NCI-H2227 treated with DMSO at 0.1 percent for 48 hours (cell line): ENCODE measurements around the gene COL4A6.

Source experiments
- DNase-seq: peaks from one replicate; lab custom pipeline; 2025; lab: John Stamatoyannopoulos, UW

COL4A6 gene

GRCh38 chrX:108331126-108331909 lies 106.9 kb downstream of the COL4A6 start:
- DNase-seq = no peak

GRCh38 chrX:108323751-108324150 lies 114.5 kb downstream of the COL4A6 start:
- DNase-seq = no peak

- no peak for DNase-seq
These were observed 116.0 kb downstream of the COL4A6 start for GRCh38 chrX:108322234-108322633.

GRCh38 chrX:108316456-108316855 lies 121.8 kb downstream of the COL4A6 start:
- no peak for DNase-seq

GRCh38 chrX:108313669-108314068 lies 124.6 kb downstream of the COL4A6 start:
- DNase-seq = no peak

- no peak for DNase-seq
These were observed 125.3 kb downstream of the COL4A6 start for GRCh38 chrX:108312957-108313356.

GRCh38 chrX:108312011-108312410 lies 126.2 kb downstream of the COL4A6 start:
- no peak for DNase-seq

- no peak for DNase-seq
These were observed 127.7 kb downstream of the COL4A6 start for GRCh38 chrX:108310506-108310905.

- no peak for DNase-seq
These were observed 129.1 kb downstream of the COL4A6 start for GRCh38 chrX:108309144-108309543.

DNA sequence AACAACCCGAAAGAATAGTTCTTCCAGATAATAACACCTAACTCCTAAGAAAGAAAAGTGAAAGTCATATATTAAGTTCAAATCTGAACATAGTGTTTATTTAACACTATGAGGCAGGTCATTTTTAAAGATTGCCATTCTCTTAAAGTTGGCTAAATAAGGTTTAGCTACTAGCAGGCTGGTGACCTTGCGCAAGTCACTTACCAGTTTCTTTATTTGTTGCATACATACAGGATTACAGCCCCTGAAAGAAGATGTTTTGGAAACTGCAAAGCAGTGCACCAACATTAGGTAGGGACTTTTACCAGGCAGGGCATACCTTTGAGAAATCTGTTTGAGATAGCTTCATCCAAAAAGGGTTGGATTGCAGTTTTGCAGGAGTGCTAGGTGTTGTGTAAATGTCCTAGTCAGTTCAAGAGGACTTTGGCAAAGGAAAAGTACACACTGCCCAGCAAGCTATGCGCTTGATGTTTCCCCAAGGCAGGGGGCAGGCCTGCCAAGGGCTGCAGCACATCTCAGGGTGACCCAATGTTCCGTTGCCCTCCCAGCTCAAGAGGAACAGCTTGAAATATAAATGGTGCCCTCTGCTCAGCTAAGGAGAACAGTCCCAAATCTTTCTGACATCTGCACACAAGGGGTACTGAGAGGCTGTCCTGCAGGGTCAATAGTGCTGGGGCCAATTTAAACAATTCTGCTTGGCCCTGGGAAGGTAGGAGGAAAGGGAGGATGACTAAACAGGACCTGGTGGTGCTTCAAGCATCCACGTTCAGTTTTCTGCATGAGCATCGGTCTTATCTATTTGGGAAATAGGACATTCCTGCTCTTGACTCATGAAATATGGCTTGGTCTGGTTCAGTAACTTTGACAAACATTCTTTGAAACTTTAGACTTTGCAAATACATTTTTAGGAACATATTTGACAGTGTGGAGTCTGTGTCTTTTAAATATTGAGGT lies 130.8 kb downstream of the COL4A6 start:
- no peak for DNase-seq

GRCh38 chrX:108306086-108306485 lies 132.1 kb downstream of the COL4A6 start:
- DNase-seq = no peak

DNA sequence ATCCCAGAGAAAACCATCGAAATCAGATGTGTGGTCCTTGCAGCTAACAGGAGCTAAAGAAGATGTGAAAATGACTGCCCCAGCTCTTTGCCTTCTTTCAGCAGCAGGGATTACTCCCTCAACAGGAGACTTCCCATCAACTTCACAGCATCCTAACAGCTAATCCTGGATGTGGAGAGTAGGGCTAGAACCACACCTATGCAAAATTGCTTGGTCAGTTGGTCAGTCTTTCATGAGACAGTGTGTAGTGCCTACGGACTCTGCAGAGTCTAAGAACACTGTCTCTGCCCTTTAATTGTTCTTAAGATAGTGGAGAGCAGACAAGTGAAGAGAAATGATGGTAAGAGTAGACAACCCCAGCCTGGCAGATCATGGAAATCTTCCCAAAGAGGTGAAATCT lies 133.5 kb downstream of the COL4A6 start:
- no peak for DNase-seq

DNA sequence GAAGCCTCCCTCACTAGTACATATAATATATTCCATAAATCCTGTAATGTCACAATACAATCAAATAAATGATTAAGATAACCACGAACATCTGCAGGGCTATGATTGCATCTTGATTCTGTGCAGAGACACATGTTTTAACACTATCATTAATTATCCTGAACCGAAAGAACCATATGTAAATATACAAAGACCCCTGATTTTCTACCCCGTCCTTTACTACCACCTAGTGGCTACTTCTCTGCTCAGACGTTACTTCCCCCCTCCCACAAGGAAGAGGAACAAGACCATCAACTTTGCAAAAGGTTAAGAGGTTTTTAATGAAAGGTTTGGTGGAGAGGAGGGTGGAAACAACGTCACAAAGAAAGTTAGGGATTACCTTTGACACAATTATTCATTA lies 134.0 kb downstream of the COL4A6 start:
- peak; percentile 22 for DNase-seq

- no peak for DNase-seq
These were observed 134.5 kb downstream of the COL4A6 start for GRCh38 chrX:108303682-108304081.

GRCh38 chrX:108299704-108300103 lies 138.5 kb downstream of the COL4A6 start:
- no peak for DNase-seq

GRCh38 chrX:108299101-108299591 lies 139.1 kb downstream of the COL4A6 start:
- DNase-seq = no peak

DNA sequence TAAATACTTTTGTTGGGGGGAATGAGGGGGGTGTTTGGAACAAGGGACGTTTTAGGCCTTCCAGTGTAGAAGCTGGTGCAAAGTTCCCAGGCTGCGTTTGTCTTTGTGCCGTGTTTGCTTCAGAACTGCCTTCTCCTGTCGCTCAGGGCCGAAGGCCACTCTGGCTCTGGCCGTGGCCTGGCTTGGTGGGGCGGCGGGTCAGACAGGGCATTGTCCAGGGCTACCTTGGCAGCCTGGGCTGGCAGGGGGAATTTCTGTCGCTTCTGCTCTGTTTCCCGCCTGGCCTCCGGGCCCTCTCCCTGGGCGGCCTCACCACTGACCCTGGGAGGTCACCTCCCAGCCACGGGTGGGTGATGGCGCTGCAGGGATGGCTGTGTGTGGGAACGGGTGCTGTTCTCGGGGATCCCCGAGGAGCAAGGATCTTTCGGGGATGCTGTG lies 140.0 kb downstream of the COL4A6 start:
- DNase-seq = no peak

DNA sequence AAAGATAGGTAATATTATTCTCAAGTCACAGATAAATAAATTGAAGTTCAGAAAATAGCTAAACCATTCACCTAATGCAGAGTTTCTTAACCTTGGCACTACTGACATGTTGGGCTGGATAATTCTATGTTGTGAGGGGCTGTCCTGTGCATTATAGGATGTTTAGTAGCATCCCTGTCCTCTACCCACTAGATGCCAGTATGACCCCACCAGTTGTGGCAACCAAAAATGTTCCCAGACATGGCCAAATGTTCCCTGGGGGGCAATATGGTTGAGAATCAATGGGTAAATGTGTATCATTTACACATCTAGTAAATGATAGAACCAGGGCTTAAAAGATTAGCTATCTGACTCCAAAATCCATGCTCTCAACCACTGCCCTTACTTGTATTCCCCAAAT lies 140.9 kb downstream of the COL4A6 start:
- DNase-seq = no peak

DNA sequence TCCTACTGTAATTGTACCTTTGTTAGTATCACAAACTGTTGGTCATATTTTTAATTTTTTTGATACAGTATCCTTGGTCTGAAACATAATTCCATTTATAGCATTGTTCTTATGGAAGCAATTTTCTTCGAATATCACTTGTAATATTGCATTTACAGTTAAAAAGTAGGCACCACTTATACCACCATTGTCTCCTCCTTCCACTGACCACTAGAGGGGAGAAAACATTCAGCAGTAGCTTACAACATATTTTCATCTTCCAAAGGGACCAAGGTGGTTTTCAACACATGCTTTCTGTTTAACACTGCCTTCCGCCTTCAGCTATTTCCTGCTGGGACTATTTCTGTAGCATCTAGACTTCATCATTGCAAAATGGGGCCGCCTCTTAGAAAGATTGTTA lies 146.2 kb downstream of the COL4A6 start:
- DNase-seq = no peak

- no peak for DNase-seq
These were observed 152.3 kb downstream of the COL4A6 start for GRCh38 chrX:108285918-108286317.

- DNase-seq = peak; percentile 24
These were observed 152.9 kb downstream of the COL4A6 start for GRCh38 chrX:108285356-108285755.

DNA sequence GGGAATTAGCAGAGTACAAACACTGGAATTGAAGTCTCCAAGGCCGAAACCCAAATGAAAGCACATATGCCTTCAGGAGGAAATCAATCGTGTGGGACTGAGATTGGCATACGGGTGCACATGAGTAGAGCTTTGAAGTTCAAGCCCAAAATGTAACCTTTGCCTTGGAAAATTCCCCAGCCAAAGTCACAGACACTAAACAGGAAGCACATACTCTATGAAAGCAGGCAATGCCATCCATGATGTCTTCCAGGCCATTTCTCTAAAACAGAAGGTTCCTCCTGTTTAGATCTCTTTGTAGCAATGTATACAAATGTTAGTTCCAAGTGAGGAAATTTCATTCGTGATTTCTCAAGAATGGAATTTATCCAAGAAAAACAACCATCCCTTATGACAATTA lies 162.5 kb downstream of the COL4A6 start:
- DNase-seq = no peak

DNA sequence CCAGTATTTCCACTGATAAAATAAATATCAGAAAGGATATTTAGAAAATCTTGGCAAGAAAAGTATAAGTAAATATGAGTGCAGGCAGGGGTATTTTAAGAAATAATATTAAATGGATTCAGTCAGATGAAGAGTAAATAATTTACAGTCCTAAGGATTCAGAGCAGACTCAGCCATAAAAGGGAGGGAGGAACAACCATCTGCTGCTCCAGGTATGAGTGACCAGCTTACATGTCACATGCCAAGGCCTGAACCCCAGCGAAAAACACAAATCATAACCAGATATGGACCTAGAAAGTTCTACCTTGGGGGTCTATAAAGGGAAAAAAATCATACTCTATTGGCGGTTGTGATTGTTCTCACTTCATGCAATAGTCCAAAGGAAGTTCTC lies 166.8 kb downstream of the COL4A6 start:
- no peak for DNase-seq
